ENCODE measurements around the gene DRAM1. TPM values are rescaled to one million over a fixed set of nuclear protein-coding genes. Genes with fewer than 3 reads are reported as not detected.

DRAM1 gene
- total RNA-seq, 4 donors from 2014 or later, result 13.2 to 29.1 (median 21.2) TPM

DNA sequence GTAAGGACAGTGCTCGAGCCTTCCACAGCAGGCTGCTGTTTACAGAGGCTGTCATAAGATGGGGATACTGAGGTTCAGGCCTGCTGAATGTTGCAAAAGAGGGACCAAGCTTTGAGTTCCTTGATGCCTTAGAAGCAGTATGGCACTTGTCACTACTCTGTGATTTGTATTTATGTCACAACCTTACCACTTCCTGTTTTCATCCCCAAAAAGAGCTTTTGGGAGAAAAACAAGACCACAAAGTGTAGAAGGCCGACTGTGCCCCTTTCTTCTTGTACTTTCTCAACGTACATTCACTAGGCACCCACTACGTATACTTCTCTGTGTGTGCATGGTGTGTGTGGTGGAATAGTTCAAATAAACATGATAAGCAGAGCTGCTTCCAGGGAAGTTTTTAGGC is 90.1 kb downstream of the DRAM1 start:
- no peak for ATAC-seq
- Histone ChIP-seq H3K4me1 (no peaks in the 10 kb centered on the region), H3K36me3 (no peaks in the 10 kb centered on the region), H3K27me3 (no peaks in the 10 kb centered on the region), H3K4me3 (no peak overlapping the region), H3K9me3 (peaks cover 0 to 8% (median 0%) of the 10 kb centered on the region in 3 donors), H3K27ac (no peak overlapping the region)
- 72 to 77% methylated on average over 4 of the region's 4 CpGs for WGBS, 2 donors (ENCODE audit: low coverage in 1 of 2)
- TF ChIP-seq EP300 (IDR thresholded peaks at IDR 0.05) (no peak), POLR2A (IDR thresholded peaks at IDR 0.05) (no peak), POLR2AphosphoS5 (IDR thresholded peaks at IDR 0.05) (no peak)
- TF ChIP-seq, protein P1, sequence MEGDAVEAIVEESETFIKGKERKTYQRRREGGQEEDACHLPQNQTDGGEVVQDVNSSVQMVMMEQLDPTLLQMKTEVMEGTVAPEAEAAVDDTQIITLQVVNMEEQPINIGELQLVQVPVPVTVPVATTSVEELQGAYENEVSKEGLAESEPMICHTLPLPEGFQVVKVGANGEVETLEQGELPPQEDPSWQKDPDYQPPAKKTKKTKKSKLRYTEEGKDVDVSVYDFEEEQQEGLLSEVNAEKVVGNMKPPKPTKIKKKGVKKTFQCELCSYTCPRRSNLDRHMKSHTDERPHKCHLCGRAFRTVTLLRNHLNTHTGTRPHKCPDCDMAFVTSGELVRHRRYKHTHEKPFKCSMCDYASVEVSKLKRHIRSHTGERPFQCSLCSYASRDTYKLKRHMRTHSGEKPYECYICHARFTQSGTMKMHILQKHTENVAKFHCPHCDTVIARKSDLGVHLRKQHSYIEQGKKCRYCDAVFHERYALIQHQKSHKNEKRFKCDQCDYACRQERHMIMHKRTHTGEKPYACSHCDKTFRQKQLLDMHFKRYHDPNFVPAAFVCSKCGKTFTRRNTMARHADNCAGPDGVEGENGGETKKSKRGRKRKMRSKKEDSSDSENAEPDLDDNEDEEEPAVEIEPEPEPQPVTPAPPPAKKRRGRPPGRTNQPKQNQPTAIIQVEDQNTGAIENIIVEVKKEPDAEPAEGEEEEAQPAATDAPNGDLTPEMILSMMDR (IDR thresholded peaks at IDR 0.05), result no peak

- peaks cover 0 to 8% (median 0%) of the 10 kb centered on the region in 3 donors for H3K9me3 ChIP-seq
- no CpG with 5 or more reads among the region's 1 CpG for WGBS, 2 donors (ENCODE audit: low coverage in 1 of 2)
- H3K27me3 ChIP-seq, result no peaks in the 10 kb centered on the region
- TF ChIP-seq EP300 (IDR thresholded peaks at IDR 0.05) (no peak), POLR2AphosphoS5 (IDR thresholded peaks at IDR 0.05) (no peak), POLR2A (IDR thresholded peaks at IDR 0.05) (no peak)
- TF ChIP-seq, protein P1 (IDR thresholded peaks at IDR 0.05), result no peak
- no peaks in the 10 kb centered on the region for H3K36me3 ChIP-seq
- H3K4me1 ChIP-seq, result no peaks in the 10 kb centered on the region
- H3K27ac ChIP-seq, result no peak overlapping the region
- no peak for ATAC-seq
- no peak overlapping the region for H3K4me3 ChIP-seq
These were observed 91.4 kb downstream of the DRAM1 start for GRCh38 chr12:101968770-101969169.

Small RNAs within 50 kb of the gene (small RNA-seq; reads per million reads assigned to genes)
- gene RNA5SP369, result 0 reads per million in 4 donors
- gene RNU6-1183P, result 0 reads per million in 4 donors

Other genes with a start within 250 kb of the DRAM1 start
- 100 to 1,000 TPM in 1 of 4 donors, 10 to 100 TPM in 3; 47.3 to 130 (median 49.6) TPM for gene CHPT1, start 179.9 kb upstream of the DRAM1 start, total RNA-seq
- gene SYCP3, start 138.1 kb upstream of the DRAM1 start, total RNA-seq, result under 1 TPM in 1 of 4 donors, not detected in 3; 0.13 TPM
- 10 to 100 TPM; 25.8 to 43.2 (median 36.3) TPM for gene GNPTAB, start 46.6 kb upstream of the DRAM1 start, total RNA-seq
- 100 to 1,000 TPM in 1 of 4 donors, 10 to 100 TPM in 3; 80.4 to 106 (median 87.1) TPM for gene WASHC3, start 184.4 kb downstream of the DRAM1 start, total RNA-seq
- 10 to 100 TPM; 15.2 to 27.7 (median 19.0) TPM for gene NUP37, start 242.5 kb downstream of the DRAM1 start, total RNA-seq
- gene PARPBP, start 242.6 kb downstream of the DRAM1 start, total RNA-seq, result 1 to 10 TPM in 3 of 4 donors, under 1 TPM in 1; 0.93 to 1.4 (median 1.2) TPM